Activated naive CD4-positive, alpha-beta T cell treated with anti-CD3 and anti-CD28 coated beads for 36 hours (primary cell): ENCODE data around the gene FMO1. TPM values are rescaled to one million over a fixed set of nuclear protein-coding genes. Genes with fewer than 3 reads are reported as not detected.

Source experiments
- CTCF ChIA-PET: fragments of 350-600 bp; sonication (Branson Sonifier 250); formaldehyde crosslinking; loops from one replicate; lab custom pipeline; 2021; ENCODE audit warnings: antibody characterized with exemption; lab: Charles Lee
- DNase-seq: peaks from one replicate; pipeline ENCODE4 v3.0.0-alpha.2; 2020
- H3K27ac Mint-ChIP-seq: one replicate; pipeline ENCODE4 v1.8.0; 2021; ENCODE audit warnings: mild to moderate bottlenecking, mixed read lengths
- H3K27me3 Mint-ChIP-seq: one replicate; pipeline ENCODE4 v1.8.0; 2021; ENCODE audit warnings: low read depth, mixed read lengths
- H3K36me3 Mint-ChIP-seq: one replicate; pipeline ENCODE4 v1.8.0; 2021; ENCODE audit warnings: low read depth, mixed read lengths
- H3K4me1 Mint-ChIP-seq: one replicate; pipeline ENCODE4 v1.8.0; 2021; ENCODE audit warnings: low read depth, mixed read lengths
- H3K4me3 Mint-ChIP-seq: one replicate; pipeline ENCODE4 v1.8.0; 2021; ENCODE audit warnings: mild to moderate bottlenecking, moderate library complexity, mixed read lengths
- H3K9me3 Mint-ChIP-seq: one replicate; pipeline ENCODE4 v1.8.0; 2021; ENCODE audit warnings: mixed read lengths
- intact Hi-C: fragments of 100-400 bp; cut with micrococcal nuclease; formaldehyde crosslinking; loops from one replicate; pipeline ENCODE4 v1.15.1; 2023
- total RNA-seq, 2 experiments: library from RNA; stranded (reverse); gene quantifications; one replicate each; pipeline ENCODE4 v1.2.3, GENCODE V29; 2021

FMO1 gene
- total RNA-seq, 2 experiments from 2014 or later, result not detected

- Mint-ChIP-seq H3K27me3 (peaks cover 12% of the 10 kb centered on the region), H3K36me3 (peaks cover 2% of the 10 kb centered on the region), H3K4me1 (no peaks in the 10 kb centered on the region), H3K27ac (no peak overlapping the region), H3K4me3 (no peak overlapping the region), H3K9me3 (peaks cover 14% of the 10 kb centered on the region)
- no peak for DNase-seq
- intact Hi-C loops, result loop anchor here (1.0 kb wide), 1 partner anchor 32 kb away; no protein-coding TSS in a partner anchor
- CTCF ChIA-PET, result no interaction called here
Observed at GRCh38 chr1:171295821-171296220, 47.5 kb downstream of the FMO1 start.

- intact Hi-C loops, result loop anchor here (1.0 kb wide), 1 partner anchor 31 kb away; no protein-coding TSS in a partner anchor
Observed at GRCh38 chr1:171296897-171297296, 48.6 kb downstream of the FMO1 start.

GRCh38 chr1:171298696-171299095 is 50.4 kb downstream of the FMO1 start:
- no peak for DNase-seq
- Mint-ChIP-seq H3K36me3 (peaks cover 2% of the 10 kb centered on the region), H3K27ac (no peak overlapping the region), H3K4me1 (no peaks in the 10 kb centered on the region), H3K9me3 (peaks cover 27% of the 10 kb centered on the region), H3K27me3 (peaks cover 19% of the 10 kb centered on the region), H3K4me3 (no peak overlapping the region)
- intact Hi-C loops, result no loop called here
- CTCF ChIA-PET, result interaction anchor here (0.8 to 1.0 kb wide), 2 partner anchors 14 to 15 kb away, joined by 3 to 5 read pairs; partner anchors contain the start of gene FMO4

More at GRCh38 chr1:171296897-171297296, 48.6 kb downstream of the FMO1 start:
- peaks cover 14% of the 10 kb centered on the region for H3K27me3 Mint-ChIP-seq
- H3K4me3 Mint-ChIP-seq, result no peak overlapping the region
- H3K27ac Mint-ChIP-seq, result no peak overlapping the region
- CTCF ChIA-PET, result interaction anchor here (0.6 to 1.4 kb wide), 2 partner anchors 51 to 1832 kb away, joined by 3 to 5 read pairs; no protein-coding TSS in a partner anchor
- H3K4me1 Mint-ChIP-seq, result no peaks in the 10 kb centered on the region
- peaks cover 23% of the 10 kb centered on the region for H3K9me3 Mint-ChIP-seq
- peaks cover 2% of the 10 kb centered on the region for H3K36me3 Mint-ChIP-seq
- no peak for DNase-seq

- Mint-ChIP-seq H3K36me3 (peaks cover 2% of the 10 kb centered on the region), H3K4me3 (no peak overlapping the region), H3K27me3 (peaks cover 17% of the 10 kb centered on the region), H3K27ac (no peak overlapping the region), H3K9me3 (peaks cover 27% of the 10 kb centered on the region), H3K4me1 (no peaks in the 10 kb centered on the region)
- CTCF ChIA-PET, result interaction anchor here (1.0 kb wide), 1 partner anchor 14 kb away, joined by 5 read pairs; the partner anchor contains the start of gene FMO4
- no peak for DNase-seq
- intact Hi-C loops, result no loop called here
Observed at GRCh38 chr1:171299342-171299741, 51.0 kb downstream of the FMO1 start.

GRCh38 chr1:171300401-171300800 is 52.1 kb downstream of the FMO1 start:
- peaks cover 27% of the 10 kb centered on the region for H3K9me3 Mint-ChIP-seq
- intact Hi-C loops, result no loop called here
- CTCF ChIA-PET, result no interaction called here
- H3K36me3 Mint-ChIP-seq, result peaks cover 2% of the 10 kb centered on the region
- H3K27me3 Mint-ChIP-seq, result peaks cover 14% of the 10 kb centered on the region
- H3K4me3 Mint-ChIP-seq, result no peak overlapping the region
- H3K4me1 Mint-ChIP-seq, result no peaks in the 10 kb centered on the region
- no peak for DNase-seq
- H3K27ac Mint-ChIP-seq, result no peak overlapping the region

GRCh38 chr1:171310661-171311087 is 62.4 kb downstream of the FMO1 start:
- Mint-ChIP-seq H3K9me3 (no peaks in the 10 kb centered on the region), H3K27me3 (no peaks in the 10 kb centered on the region), H3K27ac (no peak overlapping the region), H3K4me3 (no peak overlapping the region), H3K4me1 (peaks cover 14% of the 10 kb centered on the region), H3K36me3 (no peaks in the 10 kb centered on the region)
- DNase-seq, result no peak
- intact Hi-C loops, result loop anchor here (5.0 to 10.0 kb wide), 4 partner anchors 83 to 1718 kb away; partner anchors contain the start of gene GORAB
- CTCF ChIA-PET, result no interaction called here

- no peaks in the 10 kb centered on the region for H3K9me3 Mint-ChIP-seq
- no peak overlapping the region for H3K27ac Mint-ChIP-seq
- no peaks in the 10 kb centered on the region for H3K27me3 Mint-ChIP-seq
- CTCF ChIA-PET, result interaction anchor here (0.7 to 3.1 kb wide), 4 partner anchors 14 to 345 kb away, joined by 3 to 96 read pairs (median 18); partner anchors contain the start of gene FMO1
- DNase-seq, result no peak
- peaks cover 14% of the 10 kb centered on the region for H3K4me1 Mint-ChIP-seq
- no peak overlapping the region for H3K4me3 Mint-ChIP-seq
- H3K36me3 Mint-ChIP-seq, result no peaks in the 10 kb centered on the region
- intact Hi-C loops, result loop anchor here (5.0 to 10.0 kb wide), 4 partner anchors 85 to 1720 kb away; partner anchors contain the start of gene GORAB
Observed at GRCh38 chr1:171311771-171312558, 63.7 kb downstream of the FMO1 start.

GRCh38 chr1:171313319-171313834 is 65.1 kb downstream of the FMO1 start:
- peaks cover 14% of the 10 kb centered on the region for H3K4me1 Mint-ChIP-seq
- no peak overlapping the region for H3K27ac Mint-ChIP-seq
- DNase-seq, result no peak
- H3K9me3 Mint-ChIP-seq, result no peaks in the 10 kb centered on the region
- CTCF ChIA-PET, result interaction anchor here (0.5 to 3.1 kb wide), 37 partner anchors 8 to 403 kb away, joined by 3 to 96 read pairs (median 5); partner anchors contain the start of genes FMO1 and PRRC2C
- no peaks in the 10 kb centered on the region for H3K27me3 Mint-ChIP-seq
- intact Hi-C loops, result loop anchor here (1.0 to 10.0 kb wide), 5 partner anchors 86 to 1721 kb away; partner anchors contain the start of gene GORAB
- no peaks in the 10 kb centered on the region for H3K36me3 Mint-ChIP-seq
- no peak overlapping the region for H3K4me3 Mint-ChIP-seq

- intact Hi-C loops, result loop anchor here (1.0 to 10.0 kb wide), 20 partner anchors 27 to 1722 kb away; partner anchors contain the start of genes GORAB, KIFAP3, METTL13 and PRRC2C
- Mint-ChIP-seq H3K4me1 (peaks cover 14% of the 10 kb centered on the region), H3K27me3 (no peaks in the 10 kb centered on the region), H3K4me3 (peak within 1 kb of the TSS; percentile 71), H3K27ac (peak within 1 kb of the TSS; percentile 69), H3K36me3 (no peaks in the 10 kb centered on the region), H3K9me3 (no peaks in the 10 kb centered on the region)
- DNase-seq, result peak; percentile 92
- CTCF ChIA-PET, result interaction anchor here (0.6 to 3.1 kb wide), 42 partner anchors 9 to 402 kb away, joined by 3 to 96 read pairs (median 4); partner anchors contain the start of genes FMO1 and PRRC2C
Observed at GRCh38 chr1:171313835-171314320, 65.6 kb downstream of the FMO1 start, which contains the start of gene FMO4. Gene FMO4 (plus strand): TSS chr1:171314183. CDS start chr1:171319826, 5,643 bp downstream.

- Mint-ChIP-seq H3K4me3 (no peak overlapping the region), H3K27ac (no peak overlapping the region), H3K4me1 (peaks cover under 1% of the 10 kb centered on the region), H3K27me3 (no peaks in the 10 kb centered on the region), H3K36me3 (no peaks in the 10 kb centered on the region), H3K9me3 (no peaks in the 10 kb centered on the region)
- CTCF ChIA-PET, result interaction anchor here (1.6 kb wide), 1 partner anchor 15 kb away, joined by 3 read pairs; the partner anchor contains the start of gene FMO4
- DNase-seq, result no peak
- intact Hi-C loops, result no loop called here
Observed at GRCh38 chr1:171329251-171329650, 81.0 kb downstream of the FMO1 start.

GRCh38 chr1:171334024-171334640 is 85.8 kb downstream of the FMO1 start:
- H3K4me1 Mint-ChIP-seq, result peaks cover 3% of the 10 kb centered on the region
- CTCF ChIA-PET, result interaction anchor here (1.0 kb wide), 1 partner anchor 10 kb away, joined by 3 read pairs; no protein-coding TSS in a partner anchor
- intact Hi-C loops, result loop anchor here (1.0 kb wide), 1 partner anchor 86 kb away; no protein-coding TSS in a partner anchor

More at GRCh38 chr1:171334024-171334640, 85.8 kb downstream of the FMO1 start:
- Mint-ChIP-seq H3K4me3 (no peak overlapping the region), H3K9me3 (no peaks in the 10 kb centered on the region), H3K36me3 (peaks cover under 1% of the 10 kb centered on the region), H3K27me3 (no peaks in the 10 kb centered on the region), H3K27ac (peak overlapping the region; percentile 6)
- no peak for DNase-seq
